NCI-H1105 treated with DMSO at 0.1 percent for 48 hours (cell line): ENCODE results near the gene TPST2.
"Not testable (repeated sequence)": the region's sequence is repeated elsewhere in the genome, so short reads cannot be mapped to it uniquely, and the experiment has no call there.

ENCODE experiments used
- DNase-seq: peaks from one replicate; lab custom pipeline; 2025; lab: John Stamatoyannopoulos, UW

The TPST2 gene

DNA sequence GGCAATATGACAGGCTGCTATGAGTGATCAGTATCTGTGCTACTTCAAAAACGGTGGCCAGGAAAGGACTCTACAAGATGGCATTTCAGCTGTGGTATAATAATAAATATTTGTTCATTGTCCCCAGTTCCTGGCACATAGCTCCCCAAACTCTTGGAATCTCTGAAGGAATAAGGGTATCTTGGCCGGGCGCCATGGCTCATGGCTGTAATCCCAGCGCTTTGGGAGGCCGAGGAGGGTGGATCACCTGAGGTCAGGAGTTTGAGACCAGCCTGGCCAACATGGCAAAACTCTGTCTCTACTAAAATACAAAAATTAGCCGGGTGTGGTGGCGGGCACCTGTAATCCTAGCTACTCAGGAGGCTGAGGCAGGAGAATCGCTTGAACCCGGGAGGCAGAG, 61.4 kb downstream of the TPST2 start:
- not testable (repeated sequence) for DNase-seq

GRCh38 chr22:26527574-26528465, 62.1 kb downstream of the TPST2 start:
- no peak for DNase-seq

DNA sequence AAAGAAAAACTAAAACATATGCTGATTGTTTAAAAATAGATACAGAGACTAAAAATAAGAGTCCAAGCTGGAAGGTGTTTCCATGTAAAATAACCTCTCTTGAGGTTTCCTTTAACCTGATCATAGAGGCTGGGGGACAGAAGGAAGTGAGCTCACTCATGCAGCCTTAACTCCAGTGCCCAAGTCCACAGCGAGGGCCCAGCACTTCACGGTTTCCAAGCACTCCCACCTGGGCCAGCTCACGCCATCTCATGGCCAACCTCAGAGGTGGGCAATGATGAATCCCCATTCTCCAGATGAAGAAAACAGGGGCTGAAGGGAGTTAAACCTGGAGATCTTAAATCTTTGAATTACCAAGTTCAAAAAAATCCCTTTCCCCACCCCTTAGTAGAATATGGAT, 62.8 kb downstream of the TPST2 start:
- no peak for DNase-seq

DNA sequence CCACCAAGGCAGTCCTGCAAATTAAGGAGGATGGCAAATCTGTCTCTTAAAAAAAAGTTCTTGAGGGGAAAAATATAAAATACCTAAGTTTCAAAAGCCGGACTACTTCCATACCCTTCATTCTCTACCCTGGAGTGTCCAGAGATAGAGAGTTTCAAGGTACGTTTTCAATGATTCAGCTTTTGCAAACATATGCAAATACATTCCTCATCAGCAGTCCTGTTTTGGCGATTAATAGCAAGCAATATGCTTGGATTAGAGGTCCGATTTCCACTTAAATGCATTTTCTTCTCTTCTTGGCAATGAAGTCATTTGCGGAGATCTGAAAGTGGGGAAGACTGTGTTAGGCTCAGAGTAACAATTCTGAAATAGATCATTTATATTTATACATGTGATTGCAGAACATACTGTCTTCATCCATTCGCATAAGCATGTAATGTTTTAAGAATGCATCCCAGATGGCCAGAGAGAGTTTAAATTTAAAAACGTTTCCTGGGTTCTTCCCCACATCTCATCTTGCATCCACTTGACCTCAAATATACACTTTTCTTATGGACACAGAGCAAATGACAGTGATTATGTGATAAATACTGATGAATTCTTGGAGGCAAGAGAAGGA, 63.9 kb downstream of the TPST2 start:
- no peak for DNase-seq

DNA sequence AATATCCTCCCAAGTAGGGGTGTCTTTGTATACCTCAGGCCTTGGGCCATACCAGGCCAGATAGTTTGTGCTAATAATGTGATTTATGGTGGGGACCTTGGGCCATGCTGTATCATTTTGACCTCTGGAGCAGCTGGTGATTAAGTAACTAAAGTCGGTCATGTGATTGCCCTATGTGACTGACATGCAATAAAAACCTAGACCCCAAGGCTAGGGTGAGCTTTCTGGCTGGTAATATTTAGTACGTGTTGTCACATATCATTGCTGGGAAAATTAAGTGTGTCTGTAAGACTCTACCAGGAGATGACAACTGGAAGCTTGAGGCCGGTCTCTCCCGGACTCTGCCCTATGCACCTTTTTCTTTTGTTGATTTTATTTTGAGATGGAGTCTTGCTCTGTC, 65.1 kb downstream of the TPST2 start:
- no peak for DNase-seq

GRCh38 chr22:26522592-26522991, 67.3 kb downstream of the TPST2 start:
- no peak for DNase-seq

- DNase-seq = no peak
Observed at GRCh38 chr22:26522012-26522411, 67.9 kb downstream of the TPST2 start.

- DNase-seq = no peak
Observed at GRCh38 chr22:26517429-26517828, 72.5 kb downstream of the TPST2 start.

DNA sequence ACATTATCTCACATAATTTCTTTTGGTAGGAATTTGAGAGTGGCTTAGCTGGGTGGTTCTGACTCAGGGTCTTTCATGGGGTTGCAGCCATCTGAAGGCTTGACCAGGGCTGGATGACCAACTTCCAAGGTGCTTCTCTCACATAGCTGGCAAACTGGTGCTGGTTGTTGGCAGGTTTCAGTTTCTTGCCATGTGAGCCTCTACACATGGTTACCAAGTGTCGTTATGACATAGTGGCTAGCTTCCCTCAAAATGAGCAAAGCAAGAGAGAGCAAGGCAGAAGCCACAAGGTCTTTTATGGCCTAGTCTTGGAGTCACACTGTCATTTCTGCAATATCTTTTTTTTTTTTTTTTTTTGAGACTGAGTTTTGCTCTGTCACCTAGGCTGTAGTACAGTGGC, 73.4 kb downstream of the TPST2 start:
- no peak for DNase-seq

DNA sequence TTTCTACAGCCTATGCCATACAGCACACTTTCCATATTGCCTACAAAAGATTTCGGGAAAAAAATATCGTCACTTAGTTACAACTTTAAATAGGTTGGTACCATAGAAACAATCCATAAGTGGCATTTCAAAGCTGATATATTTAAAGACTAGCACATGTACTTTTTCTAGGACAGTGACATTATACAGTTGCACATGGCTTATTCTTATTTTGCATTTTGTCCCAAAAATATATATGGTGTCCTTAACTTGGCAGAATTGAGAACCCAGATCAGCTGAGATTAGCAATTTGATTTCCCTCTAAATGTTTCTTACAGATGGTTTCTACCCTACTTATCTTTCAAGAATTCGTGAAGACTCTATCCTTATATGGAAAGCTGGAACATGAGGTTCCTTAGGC, 74.0 kb downstream of the TPST2 start:
- DNase-seq = no peak

GRCh38 chr22:26514419-26515161, 75.3 kb downstream of the TPST2 start:
- no peak for DNase-seq

- no peak for DNase-seq
Observed at GRCh38 chr22:26513838-26514237, 76.1 kb downstream of the TPST2 start.

DNA sequence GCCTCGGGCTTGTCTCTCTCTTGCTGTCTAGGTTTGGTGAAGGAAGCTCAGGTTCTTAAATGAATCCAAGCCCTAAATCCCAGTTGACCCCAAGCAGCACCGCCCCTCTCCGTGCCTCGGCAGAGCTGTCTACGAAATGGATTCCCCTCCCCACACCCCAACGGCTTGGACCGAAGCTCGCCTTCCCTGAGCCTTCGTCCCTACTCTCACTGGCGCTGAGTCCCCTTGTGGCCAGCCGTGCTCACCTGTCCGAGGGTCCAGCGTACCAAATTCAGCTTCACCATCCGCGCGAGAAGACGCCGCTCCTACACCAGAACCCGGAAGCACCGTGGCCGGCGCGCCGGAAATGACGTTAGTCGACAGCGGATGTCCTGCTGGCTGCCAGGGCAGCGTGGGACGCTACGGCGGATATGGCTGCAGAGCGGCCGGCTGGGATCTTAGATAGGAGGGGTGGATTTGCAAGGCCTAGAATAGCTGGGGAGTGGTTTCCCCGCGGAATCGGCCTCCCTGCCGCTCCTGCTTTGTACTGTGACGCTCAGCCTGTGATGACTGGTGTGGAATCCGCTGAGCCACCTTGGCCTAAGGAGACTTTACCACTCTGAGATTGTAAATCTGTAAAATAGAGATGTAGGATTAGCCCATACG, 77.7 kb downstream of the TPST2 start, which contains the start of gene TFIP11:
TSS of gene TFIP11 (minus strand) at position 325 of the 645 bp plus-strand sequence. CDS start 2,201 bp downstream, outside the sequence.
- peak; percentile 69 for DNase-seq

- DNase-seq = no peak
Observed at GRCh38 chr22:26508148-26508547, 81.8 kb downstream of the TPST2 start.

DNA sequence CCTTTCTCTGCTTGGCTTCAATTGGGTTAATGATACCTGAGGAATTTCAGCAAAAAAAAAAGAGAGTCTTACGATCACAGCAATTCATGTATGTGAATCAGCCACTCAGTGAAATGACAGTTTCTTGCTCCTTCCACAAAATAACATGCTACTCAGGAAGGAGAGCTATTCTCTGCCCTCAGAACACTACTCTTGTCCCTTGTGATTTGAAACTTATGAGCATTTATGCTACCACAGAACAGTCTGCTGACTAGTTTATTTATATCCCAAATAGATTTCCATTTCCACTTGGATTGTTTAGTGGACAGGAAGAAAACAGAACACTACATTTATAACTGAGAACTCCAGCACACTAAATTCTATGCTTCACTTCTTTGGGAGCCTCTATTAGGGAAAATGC, 86.2 kb downstream of the TPST2 start:
- DNase-seq = no peak

DNA sequence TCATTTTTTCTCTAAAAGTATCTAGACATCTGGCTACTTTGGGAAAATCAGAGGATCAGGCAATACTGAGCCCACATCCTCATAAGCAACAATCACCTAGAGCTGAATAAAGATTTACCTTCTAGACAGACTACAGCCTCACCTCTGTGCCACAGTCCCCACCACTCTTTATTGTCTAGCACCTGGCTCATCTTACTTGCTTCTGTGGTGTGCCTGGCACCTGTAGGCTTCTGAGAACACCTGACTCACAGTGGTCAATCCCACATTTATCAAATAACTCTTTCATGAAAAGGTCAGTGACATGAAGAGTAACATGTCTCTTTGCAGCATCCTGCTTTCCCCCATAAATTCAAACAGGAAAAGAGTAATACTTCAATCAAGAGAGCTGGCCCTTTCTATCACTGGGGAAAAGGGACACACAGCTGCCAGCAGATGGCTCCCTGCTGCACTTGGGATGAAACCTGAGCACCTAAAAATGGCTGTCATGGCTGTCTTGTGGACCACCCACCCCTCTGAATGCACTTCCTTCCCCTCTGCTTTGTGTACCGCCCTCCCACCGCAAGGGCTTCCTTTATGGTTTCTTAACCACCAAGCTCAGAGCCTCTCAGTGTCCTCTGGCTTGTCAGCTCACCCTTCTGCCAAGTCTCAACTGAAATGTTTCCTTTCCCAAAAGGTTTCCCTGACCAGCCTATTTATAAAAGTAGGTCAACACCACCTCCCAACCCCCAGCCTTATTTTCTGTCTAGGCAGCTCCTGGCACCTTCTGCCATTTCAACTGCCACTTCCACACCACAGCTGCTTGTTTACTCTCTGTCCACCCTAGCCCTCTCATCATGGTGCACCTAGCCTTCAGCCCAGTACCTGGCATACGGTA, 87.0 kb downstream of the TPST2 start:
- DNase-seq = peak; percentile 41

DNA sequence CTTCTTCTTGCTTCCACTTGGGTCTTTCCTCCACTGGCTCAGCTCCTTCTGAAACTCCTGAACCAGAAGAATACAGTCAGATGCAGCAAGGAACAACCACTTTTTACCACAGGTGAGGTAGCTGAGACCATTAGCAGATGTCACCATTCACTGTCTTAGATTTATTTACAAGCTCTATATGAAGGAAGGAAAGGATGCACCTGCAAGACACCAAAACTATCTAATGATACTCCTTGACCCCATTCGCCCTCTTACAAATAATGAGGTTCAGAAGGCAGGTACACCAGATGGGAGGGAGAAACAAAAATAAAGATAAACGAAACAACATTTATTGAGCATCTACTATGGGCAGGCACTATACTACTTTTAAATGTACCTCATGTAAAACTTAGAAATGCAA, 87.9 kb downstream of the TPST2 start:
- no peak for DNase-seq

- no peak for DNase-seq
Observed at GRCh38 chr22:26499188-26499703, 90.7 kb downstream of the TPST2 start.

GRCh38 chr22:26496456-26496855, 93.5 kb downstream of the TPST2 start:
- no peak for DNase-seq

DNA sequence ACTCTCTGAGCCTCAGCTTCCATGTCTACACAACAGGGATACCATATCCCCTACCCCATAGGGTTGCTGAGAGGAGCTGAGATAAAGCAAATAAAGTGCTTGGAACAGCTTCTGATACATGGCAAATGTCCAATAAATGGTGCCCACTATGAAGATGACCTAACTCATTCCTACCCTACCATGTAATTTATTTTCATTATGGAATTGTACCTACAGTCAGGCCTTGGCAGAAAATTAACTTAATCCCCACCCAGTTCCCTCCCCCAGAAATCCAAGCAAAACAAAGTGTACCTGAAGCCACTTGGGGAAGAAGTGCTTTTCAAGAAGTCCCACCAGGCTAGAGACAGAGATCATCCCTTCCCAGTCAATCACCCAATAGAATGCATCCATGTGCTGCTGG, 95.4 kb downstream of the TPST2 start:
- DNase-seq = no peak

DNA sequence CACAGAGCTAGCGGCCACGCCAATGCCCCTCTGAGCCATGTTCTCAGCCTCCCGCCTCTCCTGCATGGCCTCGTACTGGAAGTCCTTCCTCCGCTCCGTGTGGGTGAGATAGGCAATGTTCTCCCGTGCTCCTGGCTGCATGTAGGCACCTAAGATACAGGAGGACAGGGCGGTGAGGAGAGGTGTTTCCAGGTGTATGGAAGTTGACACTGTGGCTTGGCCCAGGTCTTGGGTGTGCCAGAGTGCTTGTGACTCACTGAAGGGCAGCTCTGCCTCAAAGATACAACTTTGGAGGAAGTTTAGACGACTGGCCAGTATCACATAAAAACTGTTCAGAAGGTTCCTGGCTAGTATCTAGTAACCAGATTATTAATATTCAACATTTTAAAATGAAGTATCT, 97.7 kb downstream of the TPST2 start:
- no peak for DNase-seq
